Activated T-helper 1 cell treated with anti-CD3 and anti-CD28 coated beads, Interleukin-12 subunit alpha, Interleukin-12 subunit beta, Interleukin-2, Interleukin-4 antibody, amounts not matched to agents 30 ng/mL and 10 ng/mL and 1 ng/mL, durations not matched to agents 14 hours and 24 hours and 36 hours (primary cell): ENCODE measurements around the gene MAML3. TPM values are rescaled to one million over a fixed set of nuclear protein-coding genes. Genes with fewer than 3 reads are reported as not detected.

Experiments
- DNase-seq: peaks from one replicate; pipeline ENCODE4 v3.0.0; 2021; ENCODE audit warnings: low spot score
- H3K27ac Mint-ChIP-seq: one replicate; pipeline ENCODE4 v1.8.0; 2021; ENCODE audit warnings: mild to moderate bottlenecking, mixed read lengths
- H3K27me3 Mint-ChIP-seq: one replicate; pipeline ENCODE4 v1.8.0; 2022; ENCODE audit warnings: mild to moderate bottlenecking, moderate library complexity, mixed read lengths; ENCODE audit not compliant: insufficient read depth
- H3K36me3 Mint-ChIP-seq: one replicate; pipeline ENCODE4 v1.8.0; 2021; ENCODE audit warnings: low read depth, mixed read lengths
- H3K4me1 Mint-ChIP-seq: one replicate; pipeline ENCODE4 v1.8.0; 2021; ENCODE audit warnings: low read depth, mixed read lengths
- H3K4me3 Mint-ChIP-seq: one replicate; pipeline ENCODE4 v1.8.0; 2021; ENCODE audit warnings: mild to moderate bottlenecking, moderate library complexity, mixed read lengths
- H3K9me3 Mint-ChIP-seq: one replicate; pipeline ENCODE4 v1.8.0; 2021; ENCODE audit warnings: mixed read lengths
- intact Hi-C: fragments of 100-400 bp; cut with micrococcal nuclease; formaldehyde crosslinking; loops from one replicate; pipeline ENCODE4 v1.15.1; 2024
- total RNA-seq: library from RNA; stranded (reverse); gene quantifications from 2 replicates; pipeline ENCODE4 v1.2.3, GENCODE V29; 2022

The MAML3 gene
- total RNA-seq, 1 donor from 2014 or later, result 0.47 TPM

DNA sequence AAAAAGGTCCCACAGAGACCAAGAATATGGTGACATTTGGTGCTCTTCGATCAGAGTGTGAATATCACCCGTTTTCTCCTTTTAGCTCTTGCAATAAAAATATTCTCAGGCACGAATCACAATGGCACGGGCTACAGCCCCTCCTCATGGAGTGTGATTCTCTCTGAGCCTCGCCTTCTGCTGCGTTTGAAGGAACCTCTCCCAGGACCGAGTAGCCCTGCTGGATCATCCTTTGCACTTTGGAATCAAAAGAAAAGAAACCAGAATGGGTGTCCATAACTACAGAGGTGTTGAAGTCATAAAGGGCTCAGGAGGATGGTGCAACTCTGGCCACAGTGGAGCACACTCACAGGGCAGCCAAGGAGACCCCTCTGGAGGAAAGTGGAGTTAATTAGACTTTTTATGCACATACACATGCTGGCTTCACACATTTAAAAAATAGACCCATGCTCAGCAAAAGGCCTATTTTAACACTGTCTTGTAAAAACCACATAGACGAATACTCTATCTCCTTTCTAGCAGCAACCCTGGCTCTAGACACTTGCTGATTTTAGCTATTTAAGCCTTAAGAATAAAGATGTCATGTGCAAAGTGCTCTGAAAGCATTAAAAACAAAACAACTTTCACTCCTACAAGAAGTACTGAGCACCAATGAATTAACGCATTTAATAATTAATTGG lies 19.1 kb downstream of the MAML3 start:
- DNase-seq, result no peak
- no peak overlapping the region for H3K27ac Mint-ChIP-seq
- intact Hi-C loops, result no loop called here
- no peaks in the 10 kb centered on the region for H3K9me3 Mint-ChIP-seq
- peaks cover 2% of the 10 kb centered on the region for H3K36me3 Mint-ChIP-seq
- peaks cover 26% of the 10 kb centered on the region for H3K4me1 Mint-ChIP-seq
- H3K27me3 Mint-ChIP-seq, result peaks cover 42% of the 10 kb centered on the region
- no peak overlapping the region for H3K4me3 Mint-ChIP-seq

DNA sequence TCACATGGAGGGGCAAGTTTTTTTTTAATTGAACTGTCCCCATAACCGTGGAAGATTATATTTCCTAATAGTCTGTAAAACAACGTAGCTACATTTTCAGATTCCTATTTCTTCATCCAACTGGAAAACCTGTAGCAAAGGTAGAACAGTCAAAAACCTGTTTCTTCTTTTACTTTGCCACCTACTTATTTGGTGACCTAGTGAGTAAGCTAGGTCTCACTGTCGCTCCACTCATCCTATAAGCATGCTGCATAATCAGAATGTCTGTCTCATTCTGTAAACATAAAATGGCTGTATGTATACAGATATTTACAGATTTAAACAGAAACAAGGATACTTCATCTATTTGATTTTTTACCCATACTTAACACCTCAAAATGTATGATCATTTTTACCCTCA lies 20.4 kb downstream of the MAML3 start:
- Mint-ChIP-seq H3K27ac (no peak overlapping the region), H3K36me3 (peaks cover 2% of the 10 kb centered on the region), H3K27me3 (peaks cover 35% of the 10 kb centered on the region), H3K4me3 (no peak overlapping the region), H3K4me1 (peaks cover 26% of the 10 kb centered on the region), H3K9me3 (no peaks in the 10 kb centered on the region)
- DNase-seq, result no peak
- intact Hi-C loops, result no loop called here

DNA sequence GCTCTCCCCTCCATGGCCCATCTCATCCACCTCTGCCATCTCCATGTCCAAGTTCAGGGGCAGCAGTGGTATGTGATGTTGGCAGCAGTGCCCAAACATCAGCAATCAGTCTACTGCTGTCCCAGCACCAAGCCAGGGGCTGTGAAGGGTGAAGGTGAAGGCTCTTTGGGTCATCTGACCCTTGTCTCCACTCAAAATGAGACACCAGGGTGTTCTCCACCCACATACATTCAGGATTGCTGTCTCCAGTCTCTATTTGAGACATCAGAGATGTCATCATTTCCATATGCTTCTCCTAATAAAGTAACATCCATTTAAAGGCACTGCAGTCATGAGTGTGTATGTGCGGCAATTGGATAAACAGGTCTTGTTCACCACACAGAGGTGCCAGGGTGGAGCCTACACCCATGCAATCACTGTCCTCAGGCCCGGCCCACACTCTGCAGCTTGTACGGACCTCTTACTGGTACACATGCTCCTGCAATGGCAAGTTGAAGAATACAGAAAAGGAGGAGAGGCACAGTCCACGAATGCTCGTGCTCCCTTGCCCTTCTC lies 22.2 kb downstream of the MAML3 start:
- H3K36me3 Mint-ChIP-seq, result peaks cover 4% of the 10 kb centered on the region
- no peak overlapping the region for H3K27ac Mint-ChIP-seq
- no peak overlapping the region for H3K4me3 Mint-ChIP-seq
- H3K4me1 Mint-ChIP-seq, result peaks cover 20% of the 10 kb centered on the region
- no peak for DNase-seq
- intact Hi-C loops, result no loop called here
- H3K9me3 Mint-ChIP-seq, result no peaks in the 10 kb centered on the region
- peaks cover 40% of the 10 kb centered on the region for H3K27me3 Mint-ChIP-seq

DNA sequence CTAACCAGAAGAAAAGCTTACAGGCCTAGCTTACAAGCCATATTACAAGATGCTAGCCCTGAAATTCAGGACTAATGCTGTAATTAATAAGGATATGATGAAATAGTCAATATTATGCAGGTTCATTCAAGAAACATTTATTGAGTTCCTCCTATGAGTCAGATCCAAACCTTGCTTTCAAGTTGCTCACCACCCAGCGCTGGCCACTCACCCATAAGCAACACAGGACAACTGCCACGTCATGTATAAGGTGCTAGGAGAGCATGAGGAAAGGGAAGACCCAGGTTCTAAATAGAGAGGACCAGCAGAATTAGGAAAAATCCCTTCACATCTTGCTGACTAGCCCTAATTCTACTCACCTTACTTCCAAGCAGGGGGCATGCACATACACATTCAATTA lies 23.3 kb downstream of the MAML3 start:
- peaks cover 16% of the 10 kb centered on the region for H3K4me1 Mint-ChIP-seq
- peaks cover 44% of the 10 kb centered on the region for H3K27me3 Mint-ChIP-seq
- no peak overlapping the region for H3K4me3 Mint-ChIP-seq
- H3K36me3 Mint-ChIP-seq, result peaks cover 4% of the 10 kb centered on the region
- intact Hi-C loops, result no loop called here
- H3K9me3 Mint-ChIP-seq, result no peaks in the 10 kb centered on the region
- no peak for DNase-seq
- H3K27ac Mint-ChIP-seq, result no peak overlapping the region

DNA sequence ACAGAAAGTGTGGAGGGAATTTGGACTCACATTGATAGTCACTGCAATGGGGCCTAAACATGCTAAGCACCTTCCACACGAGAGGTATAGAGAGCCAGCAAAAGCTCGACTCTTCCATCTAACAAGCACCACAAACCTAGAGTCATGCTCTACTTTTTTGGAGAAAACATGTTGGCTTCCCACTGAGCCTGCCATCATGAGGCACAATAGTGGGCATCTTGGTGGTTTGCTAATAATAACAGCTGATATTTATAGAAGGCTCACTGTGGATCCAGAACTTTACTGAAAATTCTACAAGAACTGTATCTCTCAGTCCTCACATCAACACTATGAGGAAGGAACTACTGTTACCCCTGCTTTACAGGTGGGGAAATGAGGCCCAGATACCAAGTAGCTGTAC lies 26.6 kb downstream of the MAML3 start:
- H3K4me1 Mint-ChIP-seq, result peaks cover 28% of the 10 kb centered on the region
- H3K27me3 Mint-ChIP-seq, result peaks cover 32% of the 10 kb centered on the region
- H3K36me3 Mint-ChIP-seq, result peaks cover 4% of the 10 kb centered on the region
- no peak overlapping the region for H3K27ac Mint-ChIP-seq
- no peaks in the 10 kb centered on the region for H3K9me3 Mint-ChIP-seq
- H3K4me3 Mint-ChIP-seq, result no peak overlapping the region
- intact Hi-C loops, result no loop called here
- no peak for DNase-seq

DNA sequence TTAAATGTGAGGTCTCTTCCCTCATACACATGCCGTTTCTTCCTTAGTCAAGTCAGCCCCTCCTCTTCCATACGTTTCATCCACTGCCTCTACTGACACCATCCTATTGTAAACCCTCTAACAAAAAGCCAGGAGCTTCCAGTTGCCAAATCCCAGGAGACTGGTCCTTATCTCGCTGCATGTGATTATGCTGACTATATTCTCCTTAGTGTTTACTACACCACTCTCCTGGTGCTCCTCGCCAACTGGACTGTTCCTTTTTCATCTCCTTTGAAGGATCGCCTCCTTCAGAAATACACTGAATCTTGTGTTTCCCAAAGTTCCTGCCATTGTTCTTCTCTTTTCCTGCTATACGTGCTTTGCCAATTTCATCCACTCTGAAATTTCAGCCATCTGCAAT lies 27.7 kb downstream of the MAML3 start:
- no peak for DNase-seq
- H3K4me3 Mint-ChIP-seq, result no peak overlapping the region
- H3K4me1 Mint-ChIP-seq, result peaks cover 16% of the 10 kb centered on the region
- H3K27me3 Mint-ChIP-seq, result peaks cover 27% of the 10 kb centered on the region
- H3K36me3 Mint-ChIP-seq, result peaks cover 4% of the 10 kb centered on the region
- intact Hi-C loops, result no loop called here
- no peak overlapping the region for H3K27ac Mint-ChIP-seq
- no peaks in the 10 kb centered on the region for H3K9me3 Mint-ChIP-seq

DNA sequence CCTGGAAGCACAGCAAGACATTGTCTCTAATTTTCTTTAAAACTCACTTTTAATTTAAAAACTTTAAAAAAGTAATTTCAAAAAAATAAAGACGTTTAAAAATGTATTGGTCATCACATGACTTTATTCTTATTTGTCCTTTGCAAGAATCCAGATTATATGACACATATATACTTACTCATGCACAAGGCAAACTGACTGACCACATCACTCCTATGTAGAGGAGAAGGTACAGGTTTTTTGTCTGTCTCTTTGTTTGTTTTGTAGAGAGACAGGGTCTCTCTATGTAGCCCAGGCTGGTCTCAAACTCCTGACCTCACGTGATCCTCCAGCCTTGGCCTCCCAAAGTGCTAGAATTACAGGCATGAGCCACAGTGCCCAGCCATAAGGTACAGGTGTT lies 28.6 kb downstream of the MAML3 start:
- H3K4me3 Mint-ChIP-seq, result no peak overlapping the region
- H3K36me3 Mint-ChIP-seq, result peaks cover 4% of the 10 kb centered on the region
- no peak for DNase-seq
- no peak overlapping the region for H3K27ac Mint-ChIP-seq
- H3K9me3 Mint-ChIP-seq, result no peaks in the 10 kb centered on the region
- peaks cover 16% of the 10 kb centered on the region for H3K4me1 Mint-ChIP-seq
- intact Hi-C loops, result no loop called here
- H3K27me3 Mint-ChIP-seq, result peaks cover 29% of the 10 kb centered on the region

DNA sequence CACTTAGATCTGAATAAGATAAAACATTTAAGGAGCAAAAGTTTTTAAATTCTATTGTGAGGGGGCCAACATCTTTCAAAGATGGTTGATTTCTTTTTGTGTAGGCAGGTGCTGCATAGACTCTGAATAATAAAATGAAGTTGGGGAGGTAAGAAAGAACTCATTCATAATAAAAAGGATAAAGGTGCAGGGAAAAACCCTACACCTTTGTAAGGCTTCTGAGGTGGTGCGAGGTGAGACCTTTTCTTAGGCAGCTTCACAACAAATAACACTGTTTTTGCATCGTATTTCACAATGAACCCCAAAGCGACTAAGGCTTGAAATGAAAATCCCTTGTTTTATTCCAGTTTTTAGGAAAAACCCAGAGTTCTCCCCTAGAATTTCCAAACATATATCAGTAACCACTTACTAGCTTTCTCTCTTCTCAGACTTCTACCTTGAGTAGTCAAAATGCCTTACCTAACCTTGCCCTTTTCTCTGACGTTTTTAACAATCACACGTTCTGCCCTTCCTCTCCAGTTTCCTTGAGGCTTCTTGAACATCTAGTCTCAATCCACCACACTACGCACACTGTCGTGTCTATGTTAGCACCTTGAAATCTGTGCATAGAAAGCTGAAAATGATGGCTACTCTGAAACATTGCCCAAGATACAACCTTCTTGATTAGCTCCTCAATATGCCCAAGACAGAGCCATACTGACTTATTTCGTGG lies 30.2 kb downstream of the MAML3 start:
- Mint-ChIP-seq H3K9me3 (no peaks in the 10 kb centered on the region), H3K27ac (no peak overlapping the region), H3K4me3 (no peak overlapping the region), H3K27me3 (peaks cover 29% of the 10 kb centered on the region), H3K36me3 (peaks cover 5% of the 10 kb centered on the region), H3K4me1 (peaks cover 16% of the 10 kb centered on the region)
- no peak for DNase-seq
- intact Hi-C loops, result loop anchor here (1.0 kb wide), 1 partner anchor 25 kb away; no protein-coding TSS in a partner anchor

DNA sequence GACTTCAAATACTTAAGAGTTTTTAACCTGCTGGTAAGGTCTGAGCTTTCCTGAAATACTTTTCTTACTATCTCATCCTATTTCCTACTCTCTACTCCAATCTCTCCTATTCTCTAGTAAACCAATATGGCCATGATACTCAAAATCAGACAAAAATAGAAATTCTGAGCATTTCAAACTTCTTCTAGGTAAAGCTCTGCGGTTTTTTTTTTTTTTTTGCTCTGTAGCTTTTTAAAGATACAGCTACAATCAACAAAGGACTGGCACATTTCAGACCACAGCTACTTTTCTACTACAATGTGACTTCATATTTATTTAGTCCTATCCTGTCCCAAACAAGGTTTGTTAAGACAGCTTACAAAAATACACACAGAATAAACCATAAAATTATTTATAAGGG lies 31.1 kb downstream of the MAML3 start:
- Mint-ChIP-seq H3K36me3 (peaks cover 3% of the 10 kb centered on the region), H3K9me3 (no peaks in the 10 kb centered on the region), H3K27me3 (peaks cover 26% of the 10 kb centered on the region), H3K4me3 (no peak overlapping the region), H3K27ac (no peak overlapping the region), H3K4me1 (peaks cover 16% of the 10 kb centered on the region)
- no peak for DNase-seq
- intact Hi-C loops, result no loop called here

DNA sequence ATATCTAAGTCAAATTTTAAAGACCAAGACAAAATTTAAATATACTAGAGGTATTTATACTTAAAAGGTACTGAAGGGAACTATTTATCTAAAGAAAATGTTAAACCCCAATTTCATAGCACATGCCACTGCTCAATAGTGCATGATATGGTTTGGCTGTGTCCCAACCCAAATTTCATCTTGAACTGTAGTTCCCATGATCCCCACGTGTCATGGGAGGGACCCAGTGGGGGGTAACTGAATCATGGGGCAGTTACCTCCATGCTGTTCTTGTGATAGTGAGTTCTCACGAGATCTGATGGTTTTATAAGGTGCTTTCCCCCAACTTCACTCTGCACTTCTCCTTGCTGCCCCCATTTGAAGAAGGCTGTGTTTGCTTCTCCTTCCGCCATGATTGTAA lies 32.3 kb downstream of the MAML3 start:
- no peak overlapping the region for H3K27ac Mint-ChIP-seq
- H3K4me1 Mint-ChIP-seq, result peaks cover 22% of the 10 kb centered on the region
- H3K9me3 Mint-ChIP-seq, result no peaks in the 10 kb centered on the region
- peaks cover 16% of the 10 kb centered on the region for H3K27me3 Mint-ChIP-seq
- intact Hi-C loops, result no loop called here
- H3K4me3 Mint-ChIP-seq, result no peak overlapping the region
- no peak for DNase-seq
- H3K36me3 Mint-ChIP-seq, result peaks cover 3% of the 10 kb centered on the region

DNA sequence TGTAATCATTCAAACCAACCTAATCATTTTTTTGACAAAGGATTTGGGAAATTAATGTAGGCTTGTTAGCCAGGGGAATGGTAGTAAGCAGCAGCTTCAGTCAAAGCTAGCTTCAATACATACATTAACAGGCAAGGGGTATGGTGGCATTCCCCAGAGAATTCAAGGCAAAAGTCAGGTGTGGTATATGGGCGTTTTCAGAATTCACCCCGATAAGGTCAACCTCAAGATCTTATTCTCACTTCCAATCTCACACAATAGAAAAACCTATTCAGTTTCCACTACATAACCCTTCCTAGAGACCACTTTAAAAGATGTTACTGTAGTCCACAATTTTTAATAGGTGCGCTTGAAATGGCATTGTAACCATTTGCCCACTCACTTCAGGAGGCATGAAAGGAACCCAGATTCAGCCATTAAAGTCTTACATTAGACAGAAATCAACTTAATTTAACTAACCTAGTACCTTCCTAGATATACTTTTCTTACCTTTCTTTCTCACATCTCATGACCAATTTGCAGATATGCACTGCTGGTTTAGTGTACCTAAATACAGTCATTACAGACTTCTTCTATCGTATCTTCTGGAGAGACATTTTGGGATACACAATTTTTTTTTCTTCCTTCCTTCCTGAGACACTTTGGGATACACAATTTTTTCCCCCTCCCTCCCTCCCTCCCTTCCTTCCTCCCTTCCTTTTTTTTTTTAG lies 34.9 kb downstream of the MAML3 start:
- no peak for DNase-seq
- no peak overlapping the region for H3K4me3 Mint-ChIP-seq
- intact Hi-C loops, result no loop called here
- no peak overlapping the region for H3K27ac Mint-ChIP-seq
- H3K4me1 Mint-ChIP-seq, result peaks cover 37% of the 10 kb centered on the region
- peaks cover 3% of the 10 kb centered on the region for H3K36me3 Mint-ChIP-seq
- H3K9me3 Mint-ChIP-seq, result no peaks in the 10 kb centered on the region
- peaks cover 19% of the 10 kb centered on the region for H3K27me3 Mint-ChIP-seq

DNA sequence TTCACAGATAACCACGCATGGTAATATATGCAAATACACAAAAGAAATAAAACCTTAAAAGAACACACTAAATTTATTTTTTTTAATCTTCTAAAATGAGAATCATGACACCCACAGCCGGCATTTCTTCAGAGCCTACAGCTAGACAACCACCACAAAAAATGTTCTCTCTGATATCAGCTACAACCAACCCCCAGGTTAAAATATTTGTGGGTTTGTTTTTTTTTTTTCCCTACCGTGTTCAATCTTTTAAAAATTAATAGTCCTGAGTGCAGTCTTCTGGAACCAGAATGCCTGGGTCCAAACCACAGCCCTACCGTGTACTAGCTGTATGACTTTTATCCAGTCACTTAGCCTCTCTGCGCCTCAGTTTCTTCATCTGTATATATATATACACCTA lies 36.0 kb downstream of the MAML3 start:
- no peak for DNase-seq
- intact Hi-C loops, result loop anchor here (2.0 kb wide), 1 partner anchor 33 kb away; no protein-coding TSS in a partner anchor
- Mint-ChIP-seq H3K27ac (no peak overlapping the region), H3K4me1 (peaks cover 35% of the 10 kb centered on the region), H3K27me3 (peaks cover 19% of the 10 kb centered on the region), H3K36me3 (peaks cover 3% of the 10 kb centered on the region), H3K4me3 (no peak overlapping the region), H3K9me3 (no peaks in the 10 kb centered on the region)
